PC-3 (cell line): ENCODE measurements around the gene DEFB110. TPM values are rescaled to one million over a fixed set of nuclear protein-coding genes. Genes with fewer than 3 reads are reported as not detected.
A peak's percentile ranks its signal among the peaks of the same experiment; 100 is the strongest.

Experiments used
- ATAC-seq: fragments of 200-7000 bp; cut with Tn5 transposase; 2 replicates; pipeline ENCODE4 v1.9.1; 2020; ENCODE audit warnings: mild to moderate bottlenecking, moderate library complexity
- BruUV-seq: library from RNA; stranded (reverse); fragments of 400-500 nt; replicated peaks from 2 replicates; lab custom pipeline; 2021; lab: Mats Ljungman, UMichigan
- CTCF ChIA-PET: fragments of 300-600 bp; sonication (Branson Sonifier 250); formaldehyde crosslinking; loops from one replicate; lab custom pipeline; 2022; ENCODE audit warnings: antibody characterized with exemption; lab: Charles Lee
- POLR2A ChIA-PET: fragments of 300-600 bp; sonication (Branson Sonifier 250); formaldehyde crosslinking; loops from one replicate; lab custom pipeline; 2022; ENCODE audit warnings: antibody characterized with exemption; ENCODE audit not compliant: unreplicated experiment; lab: Charles Lee
- DNase-seq: peaks from one replicate; pipeline ENCODE4 v3.0.0-alpha.2; 2015
- H2AFZ ChIP-seq: fragments of 300-600 bp; sonication (generic); 2 replicates; pipeline ENCODE4 v1.6.0; 2016; ENCODE audit warnings: antibody characterized with exemption, low read length
- H3F3A ChIP-seq: fragments of 300-600 bp; sonication (generic); one replicate; pipeline ENCODE4 v1.6.0; 2017; ENCODE audit warnings: antibody characterized with exemption, low read length, control low read depth, mild to moderate bottlenecking; ENCODE audit not compliant: unreplicated experiment
- H3K27ac ChIP-seq: fragments of 300-600 bp; sonication (generic); 2 replicates; pipeline ENCODE4 v1.5.1; 2016; ENCODE audit warnings: mild to moderate bottlenecking, low read length
- H3K27me3 ChIP-seq: fragments of 300-600 bp; sonication (generic); 2 replicates; pipeline ENCODE4 v1.6.1; 2016; ENCODE audit warnings: low read length, mixed read lengths
- H3K36me3 ChIP-seq: fragments of 300-600 bp; sonication (generic); 2 replicates; pipeline ENCODE4 v1.6.1; 2016; ENCODE audit warnings: low read depth, mixed run types, low read length, mixed read lengths
- H3K4me1 ChIP-seq: fragments of 300-600 bp; sonication (generic); 2 replicates; pipeline ENCODE4 v1.5.1; 2016; ENCODE audit warnings: low read length; ENCODE audit not compliant: insufficient read depth
- H3K4me2 ChIP-seq: fragments of 300-600 bp; sonication (generic); 2 replicates; pipeline ENCODE4 v1.6.0; 2016; ENCODE audit warnings: low read length
- H3K4me3 ChIP-seq: fragments of 300-600 bp; sonication (generic); 2 replicates; pipeline ENCODE4 v1.5.1; 2016; ENCODE audit warnings: mild to moderate bottlenecking, low read length, mixed read lengths
- H3K79me2 ChIP-seq: fragments of 300-600 bp; sonication (generic); 2 replicates; pipeline ENCODE4 v1.6.1; 2017; ENCODE audit warnings: low read length, mixed read lengths
- H3K9ac ChIP-seq: fragments of 300-600 bp; sonication (generic); 2 replicates; pipeline ENCODE4 v1.6.0; 2016; ENCODE audit warnings: mild to moderate bottlenecking, low read length
- H3K9me2 ChIP-seq: fragments of 300-600 bp; sonication (generic); replicated peaks from 2 replicates; pipeline ENCODE4 v1.6.1; 2016; ENCODE audit warnings: mixed run types, low read length, mixed read lengths
- H3K9me3 ChIP-seq: fragments of 300-600 bp; sonication (generic); 2 replicates; pipeline ENCODE4 v1.6.1; 2016; ENCODE audit warnings: low read length, mixed read lengths
- H4K20me1 ChIP-seq: fragments of 300-600 bp; sonication (generic); 2 replicates; pipeline ENCODE4 v1.6.1; 2016; ENCODE audit warnings: low read length, mixed read lengths
- EZH2 ChIP-seq: fragments of 300-600 bp; sonication (generic); IDR thresholded peaks from one replicate; pipeline ENCODE4 v1.6.1; 2017; ENCODE audit warnings: antibody characterized with exemption, mild to moderate bottlenecking, low read length; ENCODE audit not compliant: unreplicated experiment
- EZH2phosphoT487 ChIP-seq: fragments of 300-600 bp; sonication (generic); IDR thresholded peaks from 2 replicates; pipeline ENCODE4 v1.6.1; 2018; ENCODE audit warnings: mild to moderate bottlenecking, antibody characterized with exemption, low read length, borderline replicate concordance
- intact Hi-C: fragments of 100-400 bp; cut with micrococcal nuclease; formaldehyde crosslinking; loops from 2 replicates; pipeline ENCODE4 v1.9.0; 2023
- total RNA-seq: library from RNA; depleted of rRNA; stranded (reverse); fragments of >200 nt; gene quantifications from 2 replicates; pipeline ENCODE4 v1.2.3, GENCODE V29; 2014
- TF ChIP-seq, protein P1 (sequence below): fragments of 300-600 bp; sonication (generic); conservative IDR thresholded peaks from 2 replicates; pipeline ENCODE4 v1.5.1; 2017; ENCODE audit warnings: antibody characterized with exemption, low read depth, mild to moderate bottlenecking, low read length

Gene DEFB110
- total RNA-seq, 1 experiment from 2014 or later: not detected

DNA sequence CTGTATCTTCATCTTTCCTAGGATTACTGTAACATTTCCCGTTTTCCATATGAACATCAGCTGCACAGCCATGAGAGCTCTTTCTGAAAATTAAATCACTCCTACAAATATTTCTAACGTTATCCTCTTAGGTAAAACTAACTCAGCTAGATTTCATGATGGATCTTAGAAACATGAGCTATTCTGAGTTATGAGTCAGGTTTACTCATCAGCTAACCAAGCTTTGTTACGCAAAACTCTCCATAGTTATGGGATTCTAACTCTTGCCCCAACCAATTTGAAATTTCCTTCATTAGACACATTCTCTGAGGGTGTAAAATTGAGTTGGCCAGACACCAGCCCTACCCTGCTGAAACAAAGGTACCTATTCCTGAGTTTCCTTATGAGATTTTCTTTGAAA lies 14.0 kb downstream of the DEFB110 start:
- ATAC-seq (peak; percentile 73), DNase-seq (peak; percentile 75)
- Histone ChIP-seq H4K20me1 (no peaks in the 10 kb centered on the region), H3K9me3 (no peaks in the 10 kb centered on the region), H3K79me2 (no peaks in the 10 kb centered on the region), H3K4me3 (no peak overlapping the region), H2AFZ (no peak overlapping the region), H3K4me2 (no peak overlapping the region), H3K27me3 (no peaks in the 10 kb centered on the region), H3K4me1 (peaks cover 6% of the 10 kb centered on the region), H3K27ac (no peak overlapping the region), H3K9ac (no peak overlapping the region), H3K9me2 (no peaks in the 10 kb centered on the region), H3K36me3 (no peaks in the 10 kb centered on the region), H3F3A (no peaks in the 10 kb centered on the region)
- BruUV-seq: no TSS peak
- intact Hi-C loops: no loop called here
- ChIA-PET CTCF (no interaction called here), POLR2A (no interaction called here)
- TF ChIP-seq, protein P1, sequence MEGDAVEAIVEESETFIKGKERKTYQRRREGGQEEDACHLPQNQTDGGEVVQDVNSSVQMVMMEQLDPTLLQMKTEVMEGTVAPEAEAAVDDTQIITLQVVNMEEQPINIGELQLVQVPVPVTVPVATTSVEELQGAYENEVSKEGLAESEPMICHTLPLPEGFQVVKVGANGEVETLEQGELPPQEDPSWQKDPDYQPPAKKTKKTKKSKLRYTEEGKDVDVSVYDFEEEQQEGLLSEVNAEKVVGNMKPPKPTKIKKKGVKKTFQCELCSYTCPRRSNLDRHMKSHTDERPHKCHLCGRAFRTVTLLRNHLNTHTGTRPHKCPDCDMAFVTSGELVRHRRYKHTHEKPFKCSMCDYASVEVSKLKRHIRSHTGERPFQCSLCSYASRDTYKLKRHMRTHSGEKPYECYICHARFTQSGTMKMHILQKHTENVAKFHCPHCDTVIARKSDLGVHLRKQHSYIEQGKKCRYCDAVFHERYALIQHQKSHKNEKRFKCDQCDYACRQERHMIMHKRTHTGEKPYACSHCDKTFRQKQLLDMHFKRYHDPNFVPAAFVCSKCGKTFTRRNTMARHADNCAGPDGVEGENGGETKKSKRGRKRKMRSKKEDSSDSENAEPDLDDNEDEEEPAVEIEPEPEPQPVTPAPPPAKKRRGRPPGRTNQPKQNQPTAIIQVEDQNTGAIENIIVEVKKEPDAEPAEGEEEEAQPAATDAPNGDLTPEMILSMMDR: no peak
- TF ChIP-seq EZH2 (no peak), EZH2phosphoT487 (no peak)

DNA sequence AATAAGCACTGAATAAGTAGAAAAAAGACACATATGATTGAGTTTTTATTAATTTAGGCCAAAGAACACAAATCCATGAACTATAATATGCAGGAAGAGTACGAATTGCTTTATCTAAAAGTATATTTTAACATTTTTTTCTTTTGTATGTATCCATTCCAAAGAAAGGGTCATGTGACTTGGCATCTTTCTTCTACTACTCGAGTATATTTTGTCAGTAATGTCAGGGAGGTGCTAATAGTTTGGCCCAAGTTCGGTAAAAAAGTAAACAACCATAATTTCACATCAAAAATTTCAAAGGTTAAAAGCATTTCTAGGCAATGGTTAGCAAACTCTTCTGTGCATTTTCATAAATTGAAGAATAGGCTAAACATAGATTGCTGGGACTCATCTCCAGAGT lies 18.7 kb downstream of the DEFB110 start:
- H3K36me3 ChIP-seq: no peaks in the 10 kb centered on the region
- H4K20me1 ChIP-seq: no peaks in the 10 kb centered on the region
- DNase-seq (no peak), ATAC-seq (no peak)
- CTCF ChIA-PET: no interaction called here
- no peaks in the 10 kb centered on the region for H3K27me3 ChIP-seq
- H3K9me2 ChIP-seq: no peaks in the 10 kb centered on the region
- H3K4me3 ChIP-seq: no peak overlapping the region
- H3K27ac ChIP-seq: no peak overlapping the region
- no peaks in the 10 kb centered on the region for H3K79me2 ChIP-seq
- no TSS peak for BruUV-seq
- H3K4me1 ChIP-seq: peaks cover 6% of the 10 kb centered on the region
- H3K4me2 ChIP-seq: no peak overlapping the region
- no peak overlapping the region for H2AFZ ChIP-seq
- POLR2A ChIA-PET: no interaction called here
- H3K9me3 ChIP-seq: no peaks in the 10 kb centered on the region
- no peak overlapping the region for H3K9ac ChIP-seq
- intact Hi-C loops: no loop called here
- H3F3A ChIP-seq: no peaks in the 10 kb centered on the region
- no peak for TF ChIP-seq EZH2phosphoT487
- TF ChIP-seq, protein P1: no peak
- TF ChIP-seq EZH2: no peak

DNA sequence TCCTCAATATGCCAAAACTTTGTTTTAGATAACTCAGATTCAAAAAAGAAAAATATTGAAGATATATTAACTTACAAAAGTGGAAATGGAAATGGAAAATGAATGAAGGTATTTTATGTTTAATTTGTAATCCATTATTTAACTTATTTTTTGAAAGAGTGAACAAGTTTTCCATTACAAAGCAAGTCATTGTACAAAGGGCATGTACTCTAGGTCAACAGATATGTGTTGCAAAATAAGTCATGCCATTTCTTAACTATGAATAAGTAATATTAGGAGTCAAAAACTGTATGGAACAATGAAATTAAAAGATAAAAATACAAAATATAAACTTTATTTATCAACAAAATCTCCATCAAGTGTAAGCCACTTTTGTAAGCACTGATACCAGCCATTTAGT lies 26.5 kb downstream of the DEFB110 start:
- no peaks in the 10 kb centered on the region for H3K4me1 ChIP-seq
- ChIA-PET POLR2A (no interaction called here), CTCF (no interaction called here)
- H3K79me2 ChIP-seq: no peaks in the 10 kb centered on the region
- H2AFZ ChIP-seq: no peak overlapping the region
- no TSS peak for BruUV-seq
- no peak overlapping the region for H3K4me2 ChIP-seq
- intact Hi-C loops: no loop called here
- no peak overlapping the region for H3K27ac ChIP-seq
- no peak for DNase-seq
- no peaks in the 10 kb centered on the region for H4K20me1 ChIP-seq
- no peak for ATAC-seq
- 0 out of 2 replicates have a peak, but pooled peaks cover 3% of the 10 kb centered on the region for H3K9me2 ChIP-seq
- H3K27me3 ChIP-seq: 0 out of 2 replicates have a peak, but pooled peaks cover 4% of the 10 kb centered on the region
- TF ChIP-seq EZH2phosphoT487: no peak
- no peak overlapping the region for H3K4me3 ChIP-seq
- H3K9me3 ChIP-seq: no peaks in the 10 kb centered on the region
- H3F3A ChIP-seq: no peaks in the 10 kb centered on the region
- no peaks in the 10 kb centered on the region for H3K36me3 ChIP-seq
- no peak overlapping the region for H3K9ac ChIP-seq
